Esophagus (tissue), 2 donors: ENCODE results near the gene SIPA1. TPM values are rescaled to one million over a fixed set of nuclear protein-coding genes. Genes with fewer than 3 reads are reported as not detected.

ENCODE experiments used
- H3K27ac ChIP-seq, 2 donors: one replicate each; pipeline ENCODE4 v1.5.1; 2013; ENCODE audit warnings: low read depth in 2 of 2, mild to moderate bottlenecking in 2 of 2, inconsistent platforms in 1 of 2, low read length in 1 of 2, moderate library complexity in 1 of 2
- H3K27me3 ChIP-seq, 2 donors: one replicate each; pipeline ENCODE4 v1.6.1; 2013; ENCODE audit warnings: low read length in 2 of 2, control low read depth in 1 of 2, mild to moderate bottlenecking in 1 of 2; ENCODE audit not compliant: insufficient read depth in 2 of 2, control insufficient read depth in 1 of 2
- H3K36me3 ChIP-seq, 2 donors: one replicate each; pipeline ENCODE4 v1.6.1; 2013; ENCODE audit warnings: low read length in 1 of 2; ENCODE audit not compliant: control insufficient read depth in 2 of 2, insufficient read depth in 2 of 2
- H3K4me1 ChIP-seq, 2 donors: one replicate each; pipeline ENCODE4 v1.6.1; 2013; ENCODE audit warnings: low read length in 1 of 2; ENCODE audit not compliant: control insufficient read depth in 2 of 2, insufficient read depth in 2 of 2
- H3K4me3 ChIP-seq, 2 donors: one replicate each; pipeline ENCODE4 v1.5.1; 2013; ENCODE audit warnings: low read length in 2 of 2, mild to moderate bottlenecking in 2 of 2, low read depth in 1 of 2, moderate library complexity in 1 of 2
- H3K9me3 ChIP-seq, 2 donors: one replicate each; pipeline ENCODE4 v1.6.1; 2013; ENCODE audit warnings: mild to moderate bottlenecking in 2 of 2, low read depth in 1 of 2, low read length in 1 of 2, moderate library complexity in 1 of 2; ENCODE audit not compliant: control insufficient read depth in 2 of 2, insufficient read depth in 1 of 2
- whole genome bisulfite sequencing, 2 donors: extraction: QIAGEN DNeasy Blood & Tissue Kit; methylation state at CpG; one replicate each; pipeline ENCODE4 v1.1.7; 2013; 5-methylcytosine and 5-hydroxymethylcytosine counted together
- polyA plus RNA-seq, 2 donors: library from polyadenylated mRNA; stranded (reverse); fragments of 200-250 nt; gene quantifications; one replicate each; pipeline ENCODE4 v1.2.3, GENCODE V29; 2013
- donor health status: healthy with polysubstance abuse.
- donor health status: Bipolar disorder and iron deficiency.

Gene SIPA1
- polyA plus RNA-seq, 2 donors = 22.8 to 32.5 TPM

- H3K9me3 ChIP-seq = no peaks in the 10 kb centered on the region
- peak overlapping the region in 1 of 2 donors; percentile 20 for H3K4me3 ChIP-seq
- H3K4me1 ChIP-seq = peaks cover 8 to 16% of the 10 kb centered on the region in 2 donors
- no peaks in the 10 kb centered on the region for H3K27me3 ChIP-seq
- WGBS, 2 donors = 58 to 75% methylated on average over 8 of the region's 8 CpGs
- peaks cover 4 to 26% of the 10 kb centered on the region in 2 donors for H3K36me3 ChIP-seq
- peak overlapping the region; percentile 69 to 76 for H3K27ac ChIP-seq
Measured at GRCh38 chr11:65639623-65640482, 2.0 kb downstream of the SIPA1 start.

- no peaks in the 10 kb centered on the region for H3K27me3 ChIP-seq
- H3K36me3 ChIP-seq = peaks cover 4 to 21% of the 10 kb centered on the region in 2 donors
- H3K27ac ChIP-seq = peak overlapping the region; percentile 69 to 76
- WGBS, 2 donors = 67 to 70% methylated on average over 29 to 35 of the region's 35 CpGs
- peaks cover 7 to 16% of the 10 kb centered on the region in 2 donors for H3K4me1 ChIP-seq
- H3K9me3 ChIP-seq = no peaks in the 10 kb centered on the region
- peak overlapping the region in 1 of 2 donors; percentile 39 for H3K4me3 ChIP-seq
Measured at GRCh38 chr11:65640483-65641296, 2.8 kb downstream of the SIPA1 start.

GRCh38 chr11:65641297-65642013 is 3.6 kb downstream of the SIPA1 start:
- Histone ChIP-seq H3K4me1 (peaks cover 7 to 18% of the 10 kb centered on the region in 2 donors), H3K36me3 (peaks cover 0 to 19% of the 10 kb centered on the region in 2 donors), H3K4me3 (peak overlapping the region in 1 of 2 donors; percentile 39), H3K9me3 (no peaks in the 10 kb centered on the region), H3K27ac (peak overlapping the region; percentile 18 to 76), H3K27me3 (no peaks in the 10 kb centered on the region)
- WGBS, 2 donors = 76 to 80% methylated on average over 16 of the region's 16 CpGs

GRCh38 chr11:65642014-65642671 is 4.2 kb downstream of the SIPA1 start:
- 56 to 57% methylated on average over 49 of the region's 49 CpGs for WGBS, 2 donors
- Histone ChIP-seq H3K9me3 (no peaks in the 10 kb centered on the region), H3K4me3 (no peak overlapping the region), H3K27ac (peak overlapping the region in 1 of 2 donors; percentile 18), H3K27me3 (no peaks in the 10 kb centered on the region), H3K4me1 (peaks cover 7 to 23% of the 10 kb centered on the region in 2 donors), H3K36me3 (peaks cover 0 to 15% of the 10 kb centered on the region in 2 donors)

- 44 to 53% methylated on average over 6 of the region's 6 CpGs for WGBS, 2 donors
- Histone ChIP-seq H3K36me3 (peaks cover 0 to 15% of the 10 kb centered on the region in 2 donors), H3K4me1 (peaks cover 4 to 21% of the 10 kb centered on the region in 2 donors), H3K27me3 (no peaks in the 10 kb centered on the region), H3K9me3 (no peaks in the 10 kb centered on the region), H3K4me3 (no peak overlapping the region), H3K27ac (peak overlapping the region in 1 of 2 donors; percentile 28)
Measured at GRCh38 chr11:65643971-65644370, 6.1 kb downstream of the SIPA1 start.

GRCh38 chr11:65644837-65645236 is 6.9 kb downstream of the SIPA1 start:
- Histone ChIP-seq H3K4me3 (no peak overlapping the region), H3K27me3 (no peaks in the 10 kb centered on the region), H3K27ac (no peak overlapping the region), H3K9me3 (no peaks in the 10 kb centered on the region), H3K36me3 (peaks cover 0 to 22% of the 10 kb centered on the region in 2 donors), H3K4me1 (peaks cover 5 to 26% of the 10 kb centered on the region in 2 donors)
- 84 to 86% methylated on average over 11 of the region's 11 CpGs for WGBS, 2 donors

GRCh38 chr11:65645710-65646109 is 7.8 kb downstream of the SIPA1 start:
- Histone ChIP-seq H3K27me3 (no peaks in the 10 kb centered on the region), H3K4me1 (peaks cover 3 to 34% of the 10 kb centered on the region in 2 donors), H3K4me3 (no peak overlapping the region), H3K36me3 (peaks cover 0 to 29% of the 10 kb centered on the region in 2 donors), H3K27ac (no peak overlapping the region), H3K9me3 (no peaks in the 10 kb centered on the region)
- 70 to 72% methylated on average over 10 of the region's 10 CpGs for WGBS, 2 donors

- 66 to 72% methylated on average over 65 to 68 of the region's 68 CpGs for WGBS, 2 donors
- H3K9me3 ChIP-seq = no peaks in the 10 kb centered on the region
- peak overlapping the region; percentile 48 to 52 for H3K4me3 ChIP-seq
- H3K4me1 ChIP-seq = peaks cover 3 to 41% of the 10 kb centered on the region in 2 donors
- no peak overlapping the region for H3K27ac ChIP-seq
- H3K36me3 ChIP-seq = peaks cover 0 to 31% of the 10 kb centered on the region in 2 donors
- no peaks in the 10 kb centered on the region for H3K27me3 ChIP-seq
Measured at GRCh38 chr11:65646288-65646957, 8.5 kb downstream of the SIPA1 start.
